ENCODE data around the gene GMDS.

- TF ChIP-seq POLR2AphosphoS5 (IDR thresholded peaks at IDR 0.05; ENCODE audit: low read depth, low read length) (no peak), SP1 (IDR thresholded peaks at IDR 0.05) (no peak), SP1 (CRISPR knock-in tag; IDR thresholded peaks at IDR 0.05) (no peak)
Observed at GRCh38 chr6:1597924-1598323, 647.5 kb downstream of the GMDS start.
